Fibroblast of skin of back (primary cell): ENCODE data around the gene HIVEP2.

Experiments used
- DNase-seq: peaks from one replicate; pipeline ENCODE4 v3.0.0-alpha.2; 2013

Gene HIVEP2

GRCh38 chr6:142839686-142840040 lies 105.3 kb downstream of the HIVEP2 start:
- DNase-seq = no peak

- DNase-seq = no peak
Measured at GRCh38 chr6:142838821-142839685, 105.9 kb downstream of the HIVEP2 start.

- no peak for DNase-seq
Measured at GRCh38 chr6:142835787-142836535, 109.0 kb downstream of the HIVEP2 start.

- DNase-seq = no peak
Measured at GRCh38 chr6:142834853-142835252, 110.1 kb downstream of the HIVEP2 start.

GRCh38 chr6:142833798-142834197 lies 111.2 kb downstream of the HIVEP2 start:
- DNase-seq = no peak

- DNase-seq = peak; percentile 98
Measured at GRCh38 chr6:142833054-142833453, 111.9 kb downstream of the HIVEP2 start.

- no peak for DNase-seq
Measured at GRCh38 chr6:142830807-142831206, 114.2 kb downstream of the HIVEP2 start.

GRCh38 chr6:142830116-142830710 lies 114.8 kb downstream of the HIVEP2 start:
- DNase-seq = no peak

- no peak for DNase-seq
Measured at GRCh38 chr6:142829556-142829955, 115.4 kb downstream of the HIVEP2 start.

- no peak for DNase-seq
Measured at GRCh38 chr6:142827991-142828390, 117.0 kb downstream of the HIVEP2 start.

- DNase-seq = no peak
Measured at GRCh38 chr6:142827369-142827768, 117.6 kb downstream of the HIVEP2 start.

GRCh38 chr6:142825760-142826159 lies 119.2 kb downstream of the HIVEP2 start:
- no peak for DNase-seq

GRCh38 chr6:142824426-142824825 lies 120.5 kb downstream of the HIVEP2 start:
- DNase-seq = no peak

- no peak for DNase-seq
Measured at GRCh38 chr6:142823256-142823902, 121.6 kb downstream of the HIVEP2 start.

GRCh38 chr6:142822842-142823241 lies 122.1 kb downstream of the HIVEP2 start:
- no peak for DNase-seq

GRCh38 chr6:142822383-142822782 lies 122.6 kb downstream of the HIVEP2 start:
- no peak for DNase-seq

GRCh38 chr6:142821860-142822259 lies 123.1 kb downstream of the HIVEP2 start:
- DNase-seq = no peak

- no peak for DNase-seq
Measured at GRCh38 chr6:142821164-142821716, 123.7 kb downstream of the HIVEP2 start.

GRCh38 chr6:142820338-142821051 lies 124.5 kb downstream of the HIVEP2 start:
- no peak for DNase-seq

- peak; percentile 51 for DNase-seq
Measured at GRCh38 chr6:142819603-142820337, 125.2 kb downstream of the HIVEP2 start.

GRCh38 chr6:142816486-142816885 lies 128.5 kb downstream of the HIVEP2 start:
- DNase-seq = no peak
